Esophagus squamous epithelium (tissue), 4 donors: ENCODE data around the gene SFXN5.

ENCODE experiments used
- POLR2A ChIP-seq, 4 donors: fragments of 450-650 bp; IDR thresholded peaks; one replicate each; pipeline ENCODE4 v1.6.1; 2017; ENCODE audit warnings: antibody characterized with exemption in 4 of 4, mild to moderate bottlenecking in 4 of 4, moderate library complexity in 3 of 4
- TF ChIP-seq, protein P1 (sequence below), 6 experiments: fragments of 450-650 bp in 4 of 6; fragments of 200-600 bp in 2 of 6; sonication (generic) in 2 of 6; IDR thresholded peaks; one replicate each; pipeline ENCODE4 v1.5.1; 2016 to 2019; ENCODE audit warnings: antibody characterized with exemption in 6 of 6, mild to moderate bottlenecking in 4 of 6, moderate library complexity in 4 of 6

GRCh38 chr2:72993933-72994280 lies 77.6 kb downstream of the SFXN5 start:
- TF ChIP-seq, protein P1, sequence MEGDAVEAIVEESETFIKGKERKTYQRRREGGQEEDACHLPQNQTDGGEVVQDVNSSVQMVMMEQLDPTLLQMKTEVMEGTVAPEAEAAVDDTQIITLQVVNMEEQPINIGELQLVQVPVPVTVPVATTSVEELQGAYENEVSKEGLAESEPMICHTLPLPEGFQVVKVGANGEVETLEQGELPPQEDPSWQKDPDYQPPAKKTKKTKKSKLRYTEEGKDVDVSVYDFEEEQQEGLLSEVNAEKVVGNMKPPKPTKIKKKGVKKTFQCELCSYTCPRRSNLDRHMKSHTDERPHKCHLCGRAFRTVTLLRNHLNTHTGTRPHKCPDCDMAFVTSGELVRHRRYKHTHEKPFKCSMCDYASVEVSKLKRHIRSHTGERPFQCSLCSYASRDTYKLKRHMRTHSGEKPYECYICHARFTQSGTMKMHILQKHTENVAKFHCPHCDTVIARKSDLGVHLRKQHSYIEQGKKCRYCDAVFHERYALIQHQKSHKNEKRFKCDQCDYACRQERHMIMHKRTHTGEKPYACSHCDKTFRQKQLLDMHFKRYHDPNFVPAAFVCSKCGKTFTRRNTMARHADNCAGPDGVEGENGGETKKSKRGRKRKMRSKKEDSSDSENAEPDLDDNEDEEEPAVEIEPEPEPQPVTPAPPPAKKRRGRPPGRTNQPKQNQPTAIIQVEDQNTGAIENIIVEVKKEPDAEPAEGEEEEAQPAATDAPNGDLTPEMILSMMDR (IDR thresholded peaks at IDR 0.05): no peak
- TF ChIP-seq POLR2A (IDR thresholded peaks at IDR 0.05): no peak
